GM21529 (cell line): Measurements from ENCODE around the gene UTS2R.
A peak's percentile ranks its signal among the peaks of the same experiment; 100 is the strongest.

Experiments used
- ATAC-seq: cut with Tn5 transposase; IDR thresholded peaks from one replicate; pipeline ENCODE4 v1.9.1; 2021; ENCODE audit not compliant: unreplicated experiment

UTS2R gene

GRCh38 chr17:82388223-82388921 lies 16.8 kb downstream of the UTS2R start:
- no peak for ATAC-seq

- ATAC-seq, result no peak
These were observed 17.3 kb downstream of the UTS2R start for GRCh38 chr17:82388922-82389283.

GRCh38 chr17:82389379-82389778 lies 17.8 kb downstream of the UTS2R start:
- no peak for ATAC-seq

GRCh38 chr17:82390015-82390859 lies 18.7 kb downstream of the UTS2R start:
- ATAC-seq, result no peak

GRCh38 chr17:82390860-82391435 lies 19.4 kb downstream of the UTS2R start:
- ATAC-seq, result no peak

GRCh38 chr17:82391496-82392066 lies 20.0 kb downstream of the UTS2R start:
- ATAC-seq, result no peak

GRCh38 chr17:82392209-82392920 lies 20.8 kb downstream of the UTS2R start:
- no peak for ATAC-seq

GRCh38 chr17:82392941-82393340 lies 21.4 kb downstream of the UTS2R start:
- ATAC-seq, result no peak

GRCh38 chr17:82394278-82394677 lies 22.7 kb downstream of the UTS2R start:
- no peak for ATAC-seq

- no peak for ATAC-seq
These were observed 25.3 kb downstream of the UTS2R start for GRCh38 chr17:82396601-82397435.

GRCh38 chr17:82397449-82398335 lies 26.1 kb downstream of the UTS2R start:
- ATAC-seq, result no peak

- no peak for ATAC-seq
These were observed 27.5 kb downstream of the UTS2R start for GRCh38 chr17:82399041-82399441.

- no peak for ATAC-seq
These were observed 28.1 kb downstream of the UTS2R start for GRCh38 chr17:82399601-82400101.

- no peak for ATAC-seq
These were observed 28.6 kb downstream of the UTS2R start for GRCh38 chr17:82400206-82400605.

GRCh38 chr17:82400830-82401229 lies 29.3 kb downstream of the UTS2R start:
- no peak for ATAC-seq

- peak; percentile 59 for ATAC-seq
These were observed 31.3 kb downstream of the UTS2R start for GRCh38 chr17:82402865-82403264.

GRCh38 chr17:82403662-82404660 lies 32.4 kb downstream of the UTS2R start:
- ATAC-seq, result no peak

- ATAC-seq, result no peak
These were observed 33.5 kb downstream of the UTS2R start for GRCh38 chr17:82405051-82405450.
